Measurements from ENCODE around the gene SLC35B4.

SLC35B4 gene

GRCh38 chr7:134289423-134289822 lies 27.3 kb downstream of the SLC35B4 start:
- no peak overlapping the region for H3K4me3 ChIP-seq (ENCODE audit: low read depth, low read length)
- TF ChIP-seq CTCF (IDR thresholded peaks at IDR 0.05; ENCODE audit: low read depth, low read length, missing control alignments), result no peak
- no peak for DNase-seq (ENCODE audit: low read depth)
- in situ Hi-C loops (cut with HindIII; ENCODE audit: low sequenced_read_pairs), result no loop called here

DNA sequence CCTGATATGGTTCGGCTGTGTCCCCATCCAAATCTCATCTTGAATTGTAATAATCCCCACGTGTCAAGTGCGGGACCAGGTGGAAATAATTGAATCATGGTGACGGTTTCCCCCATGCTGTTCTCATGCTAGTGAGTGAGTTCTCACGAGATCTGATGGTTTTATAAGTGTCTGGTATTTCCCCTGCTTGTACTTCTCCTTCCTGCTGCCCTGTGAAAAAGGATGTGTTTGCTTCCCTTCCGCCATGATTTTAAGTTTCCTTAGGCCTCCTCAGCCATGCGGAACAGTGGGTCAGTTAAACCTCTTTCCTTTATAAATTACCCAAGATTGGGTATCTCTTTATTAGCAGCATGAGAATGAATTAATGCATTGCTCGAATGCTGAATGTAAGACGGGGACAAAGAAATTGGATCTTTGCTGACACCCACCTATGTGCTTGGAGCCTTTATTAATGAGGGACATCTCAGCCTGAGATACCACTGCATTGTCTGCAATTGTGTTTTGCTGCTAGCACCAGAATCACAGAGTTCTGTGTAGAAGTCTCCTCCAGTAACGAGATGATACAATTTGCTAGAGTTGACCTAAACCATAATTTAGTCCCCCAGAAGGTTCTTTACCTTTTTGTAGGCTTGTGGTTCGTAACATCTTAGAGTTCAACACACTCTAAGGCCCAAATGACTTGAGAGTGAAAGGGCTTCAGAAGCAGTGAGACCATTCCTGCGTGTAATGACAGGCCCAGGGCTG lies 28.6 kb downstream of the SLC35B4 start:
- DNase-seq (ENCODE audit: low read depth), result no peak
- no peak overlapping the region for H3K4me3 ChIP-seq (ENCODE audit: low read depth, low read length)
- in situ Hi-C loops (cut with HindIII; ENCODE audit: low sequenced_read_pairs), result no loop called here
- no peak for TF ChIP-seq CTCF (IDR thresholded peaks at IDR 0.05; ENCODE audit: low read depth, low read length, missing control alignments)

DNA sequence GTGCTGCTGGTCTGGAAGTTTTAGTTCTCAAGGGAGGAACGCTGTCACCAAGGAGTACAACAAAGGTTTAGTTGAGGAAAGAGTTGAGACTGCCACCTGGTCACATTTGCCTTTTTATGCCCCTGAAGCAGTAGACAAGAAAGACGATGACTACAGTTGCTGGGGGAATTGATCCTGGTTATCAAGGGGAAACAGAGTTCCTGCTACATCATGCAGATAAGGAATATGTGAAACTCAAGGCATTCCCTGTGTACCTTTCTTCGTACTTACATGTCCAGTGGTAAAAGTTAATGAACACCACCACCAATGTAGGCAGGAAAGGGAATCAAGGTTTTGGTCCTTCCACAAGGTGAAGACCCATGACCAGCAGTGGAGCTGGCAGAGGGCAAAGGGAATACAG lies 31.8 kb downstream of the SLC35B4 start:
- in situ Hi-C loops (cut with HindIII; ENCODE audit: low sequenced_read_pairs), result no loop called here
- no peak overlapping the region for H3K4me3 ChIP-seq (ENCODE audit: low read depth, low read length)
- no peak for DNase-seq (ENCODE audit: low read depth)
- TF ChIP-seq CTCF (IDR thresholded peaks at IDR 0.05; ENCODE audit: low read depth, low read length, missing control alignments), result no peak

DNA sequence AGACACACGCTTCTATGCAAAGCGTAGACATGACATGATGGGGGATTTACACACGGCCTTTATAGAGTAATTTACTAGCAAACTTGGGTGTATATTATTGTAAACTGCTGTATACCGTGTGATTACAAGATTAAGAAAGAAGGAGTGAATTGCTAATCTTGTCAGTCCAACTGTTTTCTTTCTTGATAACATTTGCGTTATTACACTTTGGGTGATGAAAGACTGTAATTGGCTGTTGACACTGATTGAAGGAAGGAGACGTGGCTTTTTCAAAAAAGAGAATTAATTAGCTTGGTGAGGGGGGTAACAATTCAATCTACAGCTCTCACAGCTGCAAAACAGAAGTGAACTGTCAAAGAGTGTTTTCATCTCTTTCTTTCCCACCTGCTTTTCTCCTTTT lies 32.7 kb downstream of the SLC35B4 start:
- H3K4me3 ChIP-seq (ENCODE audit: low read depth, low read length), result no peak overlapping the region
- in situ Hi-C loops (cut with HindIII; ENCODE audit: low sequenced_read_pairs), result no loop called here
- TF ChIP-seq CTCF (IDR thresholded peaks at IDR 0.05; ENCODE audit: low read depth, low read length, missing control alignments), result no peak
- DNase-seq (ENCODE audit: low read depth), result no peak

DNA sequence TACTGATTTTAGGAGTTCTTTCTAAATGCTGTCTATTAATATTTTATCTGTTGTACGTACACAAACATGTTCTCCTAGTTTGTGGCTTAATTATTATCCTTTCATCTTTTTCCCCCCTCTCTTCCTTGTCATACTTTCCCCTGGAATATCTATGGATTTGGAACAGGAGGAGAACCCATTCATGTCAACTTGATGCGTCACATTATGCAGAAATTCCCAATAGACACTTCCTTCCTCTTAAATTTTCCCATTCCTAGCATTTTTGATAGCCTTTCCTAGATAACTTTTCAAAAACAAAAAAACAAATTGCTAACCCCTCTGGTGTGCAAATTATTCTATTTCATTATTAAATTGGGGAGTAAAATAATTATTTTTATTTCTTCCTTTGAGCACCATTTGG lies 36.2 kb downstream of the SLC35B4 start:
- no peak for DNase-seq (ENCODE audit: low read depth)
- in situ Hi-C loops (cut with HindIII; ENCODE audit: low sequenced_read_pairs), result no loop called here
- H3K4me3 ChIP-seq (ENCODE audit: low read depth, low read length), result no peak overlapping the region
- no peak for TF ChIP-seq CTCF (IDR thresholded peaks at IDR 0.05; ENCODE audit: low read depth, low read length, missing control alignments)

DNA sequence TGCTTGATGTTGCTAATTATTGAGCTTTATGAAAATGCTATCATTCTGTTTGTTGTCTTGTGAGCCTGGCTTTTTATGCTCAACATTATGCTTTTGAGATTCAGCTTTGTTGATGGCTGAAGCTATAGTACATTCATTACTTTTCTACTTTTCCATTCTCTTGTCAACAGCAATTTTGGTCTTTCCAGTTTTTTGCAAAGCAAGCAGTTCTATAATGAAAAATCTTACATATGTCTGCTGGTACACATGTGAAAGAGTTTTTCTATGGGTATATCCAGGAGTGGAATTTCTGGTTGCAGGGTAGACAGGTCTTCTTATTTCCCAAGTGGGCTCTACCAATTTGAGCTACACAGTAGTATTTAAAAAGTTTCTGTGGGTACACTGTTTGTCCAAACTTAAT lies 36.8 kb downstream of the SLC35B4 start:
- in situ Hi-C loops (cut with HindIII; ENCODE audit: low sequenced_read_pairs), result no loop called here
- H3K4me3 ChIP-seq (ENCODE audit: low read depth, low read length), result no peak overlapping the region
- no peak for DNase-seq (ENCODE audit: low read depth)
- TF ChIP-seq CTCF (IDR thresholded peaks at IDR 0.05; ENCODE audit: low read depth, low read length, missing control alignments), result no peak
